ENCODE measurements around the gene FIBP.

GRCh38 chr11:65880844-65881421 lies 7.3 kb downstream of the FIBP start:
- TF ChIP-seq, protein P1, sequence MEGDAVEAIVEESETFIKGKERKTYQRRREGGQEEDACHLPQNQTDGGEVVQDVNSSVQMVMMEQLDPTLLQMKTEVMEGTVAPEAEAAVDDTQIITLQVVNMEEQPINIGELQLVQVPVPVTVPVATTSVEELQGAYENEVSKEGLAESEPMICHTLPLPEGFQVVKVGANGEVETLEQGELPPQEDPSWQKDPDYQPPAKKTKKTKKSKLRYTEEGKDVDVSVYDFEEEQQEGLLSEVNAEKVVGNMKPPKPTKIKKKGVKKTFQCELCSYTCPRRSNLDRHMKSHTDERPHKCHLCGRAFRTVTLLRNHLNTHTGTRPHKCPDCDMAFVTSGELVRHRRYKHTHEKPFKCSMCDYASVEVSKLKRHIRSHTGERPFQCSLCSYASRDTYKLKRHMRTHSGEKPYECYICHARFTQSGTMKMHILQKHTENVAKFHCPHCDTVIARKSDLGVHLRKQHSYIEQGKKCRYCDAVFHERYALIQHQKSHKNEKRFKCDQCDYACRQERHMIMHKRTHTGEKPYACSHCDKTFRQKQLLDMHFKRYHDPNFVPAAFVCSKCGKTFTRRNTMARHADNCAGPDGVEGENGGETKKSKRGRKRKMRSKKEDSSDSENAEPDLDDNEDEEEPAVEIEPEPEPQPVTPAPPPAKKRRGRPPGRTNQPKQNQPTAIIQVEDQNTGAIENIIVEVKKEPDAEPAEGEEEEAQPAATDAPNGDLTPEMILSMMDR (IDR thresholded peaks at IDR 0.05) = no peak
- TF ChIP-seq POLR2A (IDR thresholded peaks at IDR 0.05) = no peak
